GM21576 (cell line): ENCODE measurements around the gene BBS1.

Experiments used
- ATAC-seq: cut with Tn5 transposase; IDR thresholded peaks from one replicate; pipeline ENCODE4 v1.9.1; 2021; ENCODE audit warnings: mild to moderate bottlenecking, moderate library complexity; ENCODE audit not compliant: unreplicated experiment

The BBS1 gene

DNA sequence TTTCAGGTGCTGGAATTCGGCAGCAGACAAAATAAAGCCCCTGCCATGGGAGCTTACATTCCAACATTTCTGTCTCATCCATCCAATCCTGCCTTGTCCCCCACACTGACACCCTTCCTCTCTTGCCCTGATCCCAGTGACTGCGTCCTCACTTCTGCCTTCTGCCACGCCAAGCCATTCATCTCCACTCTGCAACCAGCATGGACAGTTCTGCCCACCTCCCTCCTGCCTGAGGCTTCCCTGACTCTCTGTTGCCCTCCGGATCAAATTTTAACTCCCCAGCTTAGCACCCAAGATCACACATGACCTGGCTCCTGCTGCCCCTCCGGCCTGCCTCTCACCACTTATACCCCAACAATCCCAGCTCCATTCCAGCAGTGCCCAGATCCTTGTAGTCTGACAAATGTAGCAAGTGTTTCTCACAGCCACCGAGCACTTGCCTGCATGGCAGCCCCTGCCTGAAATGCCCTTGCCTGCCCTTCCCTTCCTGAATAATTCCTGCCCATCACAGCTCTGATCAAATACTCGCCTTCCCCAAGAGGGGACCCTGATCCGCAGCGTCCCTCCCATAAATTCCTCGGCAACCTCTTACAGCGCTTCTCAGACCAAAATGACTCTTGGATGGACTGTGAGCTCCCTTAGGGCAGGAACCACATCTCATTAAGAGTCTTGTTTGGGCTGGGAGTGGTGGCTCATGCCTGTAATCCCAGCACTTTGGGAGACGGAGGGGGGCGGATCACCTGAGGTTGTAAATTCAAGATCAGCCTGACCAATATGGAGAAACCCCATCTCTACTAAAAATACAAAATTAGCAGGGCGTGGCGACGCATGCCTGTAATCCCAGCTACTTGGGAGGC is 38.6 kb downstream of the BBS1 start:
- no peak for ATAC-seq

DNA sequence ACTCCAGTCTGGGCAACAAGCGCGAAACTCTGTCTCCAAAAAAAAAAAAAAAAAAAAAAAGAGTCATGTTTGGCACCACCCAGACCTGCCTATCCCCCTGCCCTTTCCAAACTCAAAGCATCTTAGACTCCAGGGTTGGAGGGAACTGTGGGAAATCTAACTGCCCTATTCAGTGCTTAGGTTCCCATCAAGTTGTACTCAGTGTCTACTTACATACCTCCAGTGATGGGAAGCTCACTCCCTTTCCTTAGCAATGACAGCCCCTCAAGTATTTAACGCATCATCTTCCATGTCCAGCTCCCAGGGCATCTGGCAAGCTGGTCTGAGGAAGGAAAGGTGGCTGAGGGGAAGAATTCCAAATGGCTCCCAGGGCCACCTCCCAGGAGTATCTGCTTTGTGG is 39.3 kb downstream of the BBS1 start:
- ATAC-seq, result no peak

DNA sequence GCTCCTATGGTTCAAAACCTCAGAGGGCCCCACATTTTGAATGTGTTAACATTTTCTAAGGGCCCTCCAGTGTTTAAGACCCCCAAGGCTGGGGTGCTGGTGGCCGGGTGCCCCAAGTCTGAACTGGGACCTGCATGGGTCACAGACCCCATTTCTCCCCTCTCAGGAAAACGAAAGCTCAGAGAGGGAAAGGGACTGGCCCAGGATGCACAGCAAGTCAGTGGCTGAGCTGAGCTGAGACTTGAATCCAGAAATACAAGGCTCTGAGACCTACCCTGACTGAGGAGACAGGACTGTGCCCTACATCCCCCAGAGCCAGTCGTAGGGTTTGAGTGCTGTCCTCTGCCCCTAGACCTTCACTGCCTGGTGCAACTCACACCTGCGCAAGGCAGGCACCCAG is 40.5 kb downstream of the BBS1 start:
- ATAC-seq, result no peak

DNA sequence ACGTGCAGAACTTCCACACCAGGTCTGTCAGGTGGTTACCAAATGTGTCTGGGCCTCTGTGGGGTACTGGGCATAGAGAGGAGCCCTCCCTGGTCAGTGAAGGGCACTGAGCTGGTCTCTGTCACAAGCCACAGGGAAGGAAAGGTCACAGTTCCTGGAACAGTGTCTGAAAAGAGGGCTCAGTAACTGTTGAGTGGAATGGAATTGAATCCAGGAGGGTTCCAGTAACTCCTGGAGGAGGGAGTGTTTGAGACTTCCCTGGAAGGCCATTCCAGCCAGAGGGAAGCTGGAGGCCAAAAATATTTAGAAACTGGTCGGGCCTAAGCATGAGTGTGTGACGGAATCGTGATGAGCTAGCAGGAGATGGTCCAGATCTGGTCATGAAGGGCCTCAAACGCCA is 44.2 kb downstream of the BBS1 start:
- ATAC-seq, result no peak

DNA sequence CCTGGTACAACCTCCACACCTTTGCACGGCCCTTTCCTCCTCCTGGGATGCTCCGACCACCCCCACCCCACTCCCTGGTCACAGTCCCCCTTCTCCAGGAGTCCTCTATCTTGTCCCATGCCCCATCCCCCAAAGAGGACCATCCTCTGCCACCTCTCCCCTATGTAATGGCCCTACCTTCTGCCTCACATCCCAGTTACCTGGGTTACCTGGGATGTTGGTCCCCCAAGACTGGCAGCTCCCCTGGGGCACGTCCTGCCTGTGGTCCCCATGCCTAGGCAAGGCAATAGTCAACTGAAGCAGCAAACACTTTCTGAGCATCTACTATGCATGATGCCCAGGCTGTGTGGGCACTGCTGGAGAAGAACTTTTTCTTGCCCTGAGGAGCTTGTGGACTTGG is 45.0 kb downstream of the BBS1 start:
- ATAC-seq, result no peak

DNA sequence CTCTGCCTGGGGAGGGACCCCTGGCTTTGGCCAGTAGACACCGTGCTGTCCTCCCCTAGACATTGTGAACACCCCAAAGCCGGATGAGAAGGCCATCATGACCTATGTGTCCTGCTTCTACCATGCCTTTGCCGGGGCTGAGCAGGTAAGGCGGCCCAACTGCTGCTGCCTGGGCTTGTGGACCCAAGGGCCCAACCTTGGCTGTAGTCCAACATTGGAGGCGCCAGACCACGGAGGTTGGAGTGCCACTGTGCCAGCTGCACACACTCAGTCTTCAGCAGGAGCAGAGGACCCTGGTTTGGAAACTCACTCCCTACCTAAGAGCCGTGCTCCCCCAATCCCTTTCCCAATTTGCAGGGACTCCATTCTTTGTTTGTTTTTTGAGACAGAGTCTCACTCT is 45.7 kb downstream of the BBS1 start:
- ATAC-seq, result no peak

DNA sequence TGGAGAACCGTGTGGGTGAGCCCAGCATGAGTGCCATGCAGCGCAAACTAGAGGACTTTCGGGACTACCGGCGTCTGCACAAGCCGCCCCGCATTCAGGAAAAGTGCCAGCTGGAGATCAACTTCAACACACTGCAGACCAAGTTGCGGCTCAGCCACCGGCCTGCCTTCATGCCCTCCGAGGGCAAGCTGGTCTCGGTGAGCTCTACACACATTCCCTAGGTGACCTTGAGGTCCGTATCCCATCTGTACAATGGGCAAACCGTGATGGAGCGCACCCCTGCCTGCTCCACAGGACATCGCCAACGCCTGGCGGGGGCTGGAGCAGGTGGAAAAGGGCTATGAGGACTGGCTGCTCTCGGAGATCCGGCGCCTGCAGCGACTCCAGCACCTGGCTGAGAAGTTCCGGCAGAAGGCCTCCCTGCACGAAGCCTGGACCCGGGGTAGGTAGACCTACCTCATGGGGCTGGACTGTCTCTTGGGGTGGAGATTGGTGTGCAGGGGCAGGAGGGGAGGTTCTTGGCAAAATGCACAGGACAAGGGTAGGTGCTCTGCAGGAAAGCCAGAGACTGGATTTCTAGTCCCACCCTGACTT is 47.4 kb downstream of the BBS1 start:
- ATAC-seq, result no peak

- no peak for ATAC-seq
These were observed 48.9 kb downstream of the BBS1 start for GRCh38 chr11:66559142-66559865.

- ATAC-seq, result no peak
These were observed 49.6 kb downstream of the BBS1 start for GRCh38 chr11:66559866-66560676.

- no peak for ATAC-seq
These were observed 50.9 kb downstream of the BBS1 start for GRCh38 chr11:66561178-66561974.

GRCh38 chr11:66561975-66562248 is 51.5 kb downstream of the BBS1 start:
- ATAC-seq, result no peak

DNA sequence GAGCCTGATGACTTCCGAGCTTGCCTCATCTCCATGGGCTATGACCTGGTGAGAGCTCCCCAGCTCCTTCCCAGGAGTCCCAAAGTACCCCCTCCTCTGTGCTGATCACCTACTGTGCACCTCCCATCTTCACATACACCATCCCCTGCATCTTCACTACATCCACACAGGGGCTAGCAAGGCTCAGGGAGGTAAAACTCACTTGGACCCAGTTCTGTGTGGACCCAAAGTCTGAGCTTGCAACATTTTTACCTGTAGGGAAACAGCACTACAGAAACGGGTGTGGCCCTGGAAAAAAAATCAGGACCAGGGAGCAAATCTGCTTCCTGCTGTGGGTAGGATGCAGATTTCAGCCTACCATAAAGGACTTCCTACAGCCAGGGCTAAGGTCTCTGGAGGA is 51.8 kb downstream of the BBS1 start:
- ATAC-seq, result no peak

GRCh38 chr11:66562907-66563583 is 52.6 kb downstream of the BBS1 start:
- ATAC-seq, result no peak

GRCh38 chr11:66563832-66564231 is 53.4 kb downstream of the BBS1 start:
- ATAC-seq, result no peak

GRCh38 chr11:66564538-66564937 is 54.1 kb downstream of the BBS1 start:
- ATAC-seq, result no peak

DNA sequence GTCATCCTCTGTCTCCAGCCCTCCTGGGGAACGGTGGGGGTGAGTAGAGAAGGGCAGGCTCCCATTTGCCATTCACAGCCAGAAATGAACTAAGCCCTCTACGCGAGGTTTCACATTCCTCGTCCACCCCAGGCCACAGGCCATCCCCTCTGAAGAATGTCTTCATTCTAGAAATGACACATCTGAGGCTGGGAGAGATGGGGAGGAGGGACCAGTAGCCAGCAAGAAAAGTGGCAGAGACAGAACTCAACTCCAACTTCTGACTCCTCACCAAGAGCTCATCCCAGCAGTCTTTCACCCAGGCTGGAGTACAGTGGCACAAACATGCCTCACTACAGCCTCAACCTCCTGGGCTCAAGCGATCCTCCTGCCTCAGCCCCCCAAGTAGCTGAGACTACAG is 54.5 kb downstream of the BBS1 start:
- ATAC-seq, result no peak

GRCh38 chr11:66566221-66566620 is 55.8 kb downstream of the BBS1 start:
- ATAC-seq, result no peak

- ATAC-seq, result no peak
These were observed 57.3 kb downstream of the BBS1 start for GRCh38 chr11:66567787-66568123.

GRCh38 chr11:66568124-66568916 is 57.9 kb downstream of the BBS1 start, which contains the start of gene CTSF:
Gene CTSF (minus strand): TSS chr11:66568606. CDS start chr11:66568486, 120 bp downstream.
- ATAC-seq, result no peak
